Measurements from ENCODE around the gene IGF2. TPM values are rescaled to one million over a fixed set of nuclear protein-coding genes. Genes with fewer than 3 reads are reported as not detected.
"Not testable (repeated sequence)": the region's sequence is repeated elsewhere in the genome, so short reads cannot be mapped to it uniquely, and the experiment has no call there.

The IGF2 gene
- total RNA-seq: 1,514 TPM

GRCh38 chr11:2139123-2139521 is at the start of gene IGF2:
TSS of gene IGF2 (minus strand) at chr11:2139389. CDS start at chr11:2135523, 3,866 bp downstream.
- peak; percentile 88 for DNase-seq

DNA sequence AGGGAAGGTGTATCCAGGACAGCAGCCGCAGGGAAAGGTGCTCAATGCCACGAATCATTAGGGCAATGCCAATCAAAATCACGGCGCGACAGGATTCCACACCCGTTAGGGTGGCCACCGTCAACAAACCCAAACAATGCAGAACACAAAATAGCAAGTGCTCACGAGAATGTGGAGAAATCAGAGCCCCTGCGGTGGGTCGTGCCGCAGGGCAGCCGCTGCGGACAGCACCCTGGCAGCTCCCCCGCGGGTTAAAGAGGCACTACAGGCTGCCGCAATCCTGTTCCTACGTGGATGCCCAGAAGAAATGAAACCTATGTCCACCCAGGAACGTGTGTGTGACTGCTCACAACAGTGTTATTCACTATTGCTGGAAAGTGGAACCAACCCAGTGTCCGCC is 49.6 kb upstream of the IGF2 start:
- no peak for DNase-seq

- DNase-seq: no peak
Measured at GRCh38 chr11:2187280-2187707, 48.1 kb upstream of the IGF2 start.

DNA sequence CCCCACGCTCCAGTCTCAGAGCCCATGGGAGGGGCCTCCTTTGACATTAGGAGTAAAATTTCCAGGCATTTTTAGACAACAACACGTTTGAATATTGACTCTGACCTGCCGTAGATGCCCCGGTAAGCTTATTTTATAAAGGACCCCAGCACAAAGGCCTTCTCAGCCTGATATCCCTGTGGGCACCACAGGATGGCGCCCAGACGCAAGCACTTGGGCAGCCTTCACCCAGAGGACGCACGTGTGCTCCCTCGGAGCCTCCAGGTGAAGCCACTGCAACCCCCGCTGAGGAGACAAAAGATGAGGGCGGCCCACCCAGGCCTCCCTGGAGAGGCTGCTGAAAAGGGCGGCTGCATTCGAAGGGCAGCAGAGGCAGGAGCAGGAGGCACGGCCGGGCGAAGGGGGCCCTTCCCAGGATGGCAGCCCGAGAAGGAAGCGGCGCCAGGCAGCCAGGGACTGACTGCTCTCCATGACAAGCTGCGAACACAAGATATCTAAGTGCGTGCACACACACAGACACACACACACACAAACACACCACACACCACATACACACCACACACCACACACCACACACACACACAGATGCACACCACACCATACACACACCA is 47.6 kb upstream of the IGF2 start:
- DNase-seq: peak; percentile 63

- peak; percentile 38 for DNase-seq
Measured at GRCh38 chr11:2185324-2186085, 46.3 kb upstream of the IGF2 start.

- no peak for DNase-seq
Measured at GRCh38 chr11:2182692-2183474, 43.7 kb upstream of the IGF2 start.

GRCh38 chr11:2182075-2182474 is 42.9 kb upstream of the IGF2 start:
- no peak for DNase-seq

- no peak for DNase-seq
Measured at GRCh38 chr11:2180789-2181370, 41.7 kb upstream of the IGF2 start.

- DNase-seq: no peak
Measured at GRCh38 chr11:2180347-2180746, 41.2 kb upstream of the IGF2 start.

GRCh38 chr11:2179516-2179915 is 40.3 kb upstream of the IGF2 start:
- DNase-seq: no peak

GRCh38 chr11:2178906-2179494 is 39.8 kb upstream of the IGF2 start:
- no peak for DNase-seq

DNA sequence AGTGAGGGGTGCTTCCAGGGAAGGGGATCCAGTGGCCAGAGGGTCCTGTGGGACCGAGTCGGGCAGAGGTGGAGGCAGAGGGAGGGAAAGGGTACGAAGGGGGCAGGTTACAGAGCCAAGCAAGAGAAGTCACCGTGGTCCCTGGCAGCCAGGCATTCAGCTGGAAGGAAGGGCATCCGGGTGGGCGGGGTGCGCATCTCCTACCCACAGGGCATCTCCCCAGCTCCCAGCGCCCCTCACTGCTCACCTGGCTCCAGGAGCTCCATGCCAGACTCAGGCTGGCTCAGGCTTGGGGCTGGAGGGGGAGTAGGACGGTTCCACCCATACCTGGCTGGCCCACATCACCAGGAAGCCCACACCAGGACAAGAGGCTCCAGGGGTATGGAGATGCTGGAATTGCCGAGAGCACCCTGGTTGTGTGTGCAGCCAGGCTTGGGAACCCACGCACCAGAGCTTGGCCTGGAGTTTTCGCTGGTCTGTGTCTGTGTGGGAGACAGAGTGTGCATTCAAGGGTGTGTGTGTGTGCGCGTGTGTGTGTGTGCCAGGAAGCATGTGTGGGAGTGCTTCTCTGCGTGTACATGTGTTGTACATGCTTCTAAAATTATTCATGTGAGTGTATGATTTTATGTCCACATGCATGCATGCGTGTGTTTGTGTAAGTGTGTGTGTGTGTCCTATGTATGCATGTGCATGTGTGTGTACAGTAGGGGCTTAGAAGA is 39.0 kb upstream of the IGF2 start:
- DNase-seq: not testable (repeated sequence)

GRCh38 chr11:2177076-2177475 is 37.9 kb upstream of the IGF2 start:
- no peak for DNase-seq

- DNase-seq: no peak
Measured at GRCh38 chr11:2176389-2176900, 37.3 kb upstream of the IGF2 start.

DNA sequence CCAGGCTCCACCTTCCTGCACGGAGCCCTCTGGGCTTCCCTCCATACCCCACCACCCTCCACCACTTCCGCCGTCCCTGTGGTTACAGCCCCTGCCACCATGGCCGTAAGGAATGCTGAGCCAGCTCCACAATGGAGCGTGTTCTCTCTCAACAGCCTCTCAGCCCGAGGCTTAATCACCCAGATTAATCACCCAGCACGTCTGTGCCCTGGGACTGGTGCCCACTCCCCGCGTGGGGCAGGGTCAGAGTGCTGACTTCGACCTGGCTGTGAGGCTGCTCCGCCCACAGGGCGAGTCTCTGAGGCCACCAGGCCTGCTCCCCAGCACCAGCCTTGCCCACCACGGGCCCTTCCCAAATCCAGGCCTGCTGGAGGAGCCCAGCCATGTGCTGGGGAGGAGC is 36.5 kb upstream of the IGF2 start:
- DNase-seq: no peak

- DNase-seq: no peak
Measured at GRCh38 chr11:2174361-2174760, 35.2 kb upstream of the IGF2 start.

- no peak for DNase-seq
Measured at GRCh38 chr11:2173761-2174160, 34.6 kb upstream of the IGF2 start.

GRCh38 chr11:2173150-2173693 is 34.0 kb upstream of the IGF2 start:
- no peak for DNase-seq

DNA sequence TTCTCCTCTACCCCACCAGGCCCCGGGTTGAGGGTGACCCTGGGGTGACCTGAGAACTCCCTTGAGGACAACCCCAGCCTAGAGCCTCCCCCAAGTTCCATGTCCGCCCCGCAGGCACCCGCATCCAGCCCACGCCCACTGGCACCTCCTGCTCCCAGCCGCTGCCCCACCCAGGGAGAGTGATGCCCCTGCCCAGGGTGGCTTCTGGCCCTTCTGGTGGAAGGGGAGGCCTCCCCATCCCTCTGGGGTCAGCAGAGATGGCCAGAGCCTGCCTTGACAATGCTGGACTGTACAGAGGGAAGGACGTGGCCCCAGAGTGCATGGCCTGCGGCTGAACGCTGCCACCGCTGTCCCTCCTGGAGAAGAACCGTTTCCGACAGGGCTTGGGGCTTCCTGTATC is 33.5 kb upstream of the IGF2 start:
- DNase-seq: no peak

DNA sequence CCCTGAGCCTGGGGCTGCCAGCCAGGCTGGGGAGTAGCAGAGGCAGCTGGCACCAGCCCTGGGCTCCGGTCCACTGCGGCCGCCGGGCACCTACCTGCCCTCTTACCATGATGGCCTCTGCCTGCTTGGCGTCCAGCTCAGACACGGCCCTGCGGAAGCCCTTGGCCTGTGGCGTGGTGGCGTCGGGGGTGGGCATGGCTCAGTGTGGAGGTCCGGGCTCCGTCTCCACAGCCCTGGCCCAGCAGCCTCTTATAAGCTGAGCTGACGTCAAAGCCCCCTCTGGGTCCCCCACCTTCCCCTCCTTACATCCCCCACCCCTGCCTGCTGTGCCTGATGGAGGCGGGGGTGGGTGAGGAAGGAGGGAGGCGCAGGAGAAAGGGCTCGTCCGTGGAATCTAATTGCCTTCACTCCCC is 32.4 kb upstream of the IGF2 start, which contains the start of gene TH:
Gene TH, minus strand, starts transcription at position 225 of the 413 bp plus-strand sequence. Its CDS starts 29 bp downstream, at position 196.
- no peak for DNase-seq
